K562 (cell line): Measurements from ENCODE around the gene SLC30A1. TPM values are rescaled to one million over a fixed set of nuclear protein-coding genes. Genes with fewer than 3 reads are reported as not detected.

Experiments used
- CCNT2 ChIP-seq: IDR thresholded peaks from 2 replicates; pipeline ENCODE4 v1.6.1; 2011; ENCODE audit warnings: borderline replicate concordance, low read depth, mild to moderate bottlenecking, moderate library complexity, mixed read lengths, low read length; ENCODE audit not compliant: insufficient read length; ENCODE audit errors: extremely low read depth
- CHD1 ChIP-seq: fragments of 200-600 bp; sonication (generic); IDR thresholded peaks from one replicate; pipeline ENCODE4 v1.6.1; 2012; ENCODE audit warnings: mild to moderate bottlenecking, moderate library complexity, low read length, inconsistent platforms
- ESRRB ChIP-seq: fragments of 250-450 bp; sonication (Bioruptor Pico); IDR thresholded peaks from 2 replicates; pipeline ENCODE4 v1.5.0; 2020; ENCODE audit warnings: mild to moderate bottlenecking, moderate library complexity, borderline replicate concordance
- POU5F1 ChIP-seq: fragments of 150-350 bp; IDR thresholded peaks from 2 replicates; pipeline ENCODE4 v1.6.1; 2014; ENCODE audit warnings: borderline replicate concordance, low read length, low read depth, mild to moderate bottlenecking; ENCODE audit not compliant: partially characterized antibody
- SRF ChIP-seq, 2 experiments: fragments of 250-450, 450-650 bp in 1 of 2; sonication (Bioruptor Pico) in 1 of 2; sonication (generic) in 1 of 2; formaldehyde crosslinking; IDR thresholded peaks; 2 replicates each; pipeline versions ENCODE4 v1.5.0 to v1.5.1; 2020 to 2022; ENCODE audit warnings: mild to moderate bottlenecking in 1 of 2, missing genetic modification reagents in 1 of 2
- TCF3 ChIP-seq: sonication (generic); formaldehyde crosslinking; IDR thresholded peaks from 2 replicates; pipeline ENCODE4 v1.4.0; 2020; ENCODE audit warnings: mild to moderate bottlenecking, missing genetic modification reagents
- TEAD2 ChIP-seq: fragments of 450-650 bp; IDR thresholded peaks from 2 replicates; pipeline ENCODE4 v1.6.1; 2016; ENCODE audit warnings: missing genetic modification characterization, control low read depth, missing compliant biosample characterization
- polyA plus RNA-seq, 8 experiments: library from polyadenylated mRNA; depleted of rRNA in 4 of 8; stranded (reverse) in 5 of 8; unstranded in 3 of 8; fragments of >200 nt; fragmentation: Nextera tagmentation in 2 of 8; fragmentation: Illumina TruSeq in 1 of 8; extraction: Ambion mirVana in 2 of 8; extraction: Trizol in 1 of 8; gene quantifications; 2 replicates each; pipeline versions ENCODE4 v1.2.1 to v1.2.3, GENCODE V29; 2011 to 2014; ENCODE audit warnings: inconsistent platforms in 1 of 8, missing spikeins in 1 of 8
- total RNA-seq, 7 experiments: library from RNA; depleted of rRNA in 6 of 7; stranded (reverse); fragments of >200 nt in 6 of 7; fragmentation: Illumina TruSeq in 2 of 7; extraction: Trizol in 2 of 7; gene quantifications; 2 replicates each; pipeline versions ENCODE4 v1.2.1 to v1.2.3, GENCODE V29; 2011 to 2021; ENCODE audit warnings: low replicate concordance in 1 of 7
- TF ChIP-seq, protein P1 (sequence below): fragments of 200-600 bp; sonication (generic); IDR thresholded peaks from one replicate; pipeline ENCODE4 v1.6.1; 2012; ENCODE audit warnings: mild to moderate bottlenecking, low read depth, low read length, inconsistent platforms
- TF ChIP-seq, protein P2 (sequence below): fragments of 450-650 bp; formaldehyde crosslinking; IDR thresholded peaks from 2 replicates; pipeline ENCODE4 v1.4.0; 2022; ENCODE audit warnings: missing genetic modification characterization
- TF ChIP-seq, protein P3 (sequence below): fragments of 250-450 bp; sonication (Bioruptor Pico); IDR thresholded peaks from 2 replicates; pipeline ENCODE4 v1.5.0; 2021; ENCODE audit warnings: mild to moderate bottlenecking, moderate library complexity

SLC30A1 gene
- total and polyA plus RNA-seq, 9 of the 15 experiments (the other 6 are each of a cell fraction or from before 2014, with no cell fraction given): 4.1 to 14.4 (median 6.6) TPM

DNA sequence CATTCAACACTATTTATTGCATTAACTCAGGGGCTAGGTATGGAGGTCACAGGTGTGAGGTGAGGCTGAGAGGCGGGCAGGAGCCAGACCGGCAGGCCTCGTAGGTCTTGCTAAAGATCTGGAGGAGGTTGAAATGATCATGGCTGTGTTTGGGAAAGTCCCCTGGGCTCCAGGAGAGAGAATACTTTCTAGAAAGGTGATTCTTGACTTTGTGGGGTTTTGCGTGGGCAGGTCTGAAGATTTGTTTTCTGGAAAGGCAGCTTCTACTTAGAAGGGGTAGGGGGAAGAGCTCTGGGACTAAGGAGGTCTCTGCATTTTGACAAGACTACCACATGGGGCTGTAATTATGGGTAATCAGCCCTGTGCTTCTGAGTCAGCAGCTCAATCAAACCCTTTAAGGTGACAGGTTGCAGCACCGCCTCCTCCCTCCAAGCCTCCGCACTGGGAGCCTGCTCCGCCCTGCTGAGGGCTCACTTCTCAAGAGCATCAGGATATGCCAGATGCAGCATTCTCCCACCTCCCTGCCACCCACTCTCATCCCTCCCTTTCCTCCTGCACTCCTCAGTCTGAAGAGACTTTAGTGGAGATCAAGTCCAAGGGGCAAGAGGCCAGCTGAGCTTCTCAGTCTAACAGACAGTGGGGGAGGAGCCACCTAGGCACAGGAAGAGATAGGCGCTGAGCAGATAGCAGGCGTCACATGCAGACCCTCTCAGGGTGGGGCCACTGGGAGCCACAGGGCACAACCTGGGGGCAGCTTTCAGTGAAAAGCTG, 30.5 kb downstream of the SLC30A1 start (continued):
- TF ChIP-seq, protein P1, sequence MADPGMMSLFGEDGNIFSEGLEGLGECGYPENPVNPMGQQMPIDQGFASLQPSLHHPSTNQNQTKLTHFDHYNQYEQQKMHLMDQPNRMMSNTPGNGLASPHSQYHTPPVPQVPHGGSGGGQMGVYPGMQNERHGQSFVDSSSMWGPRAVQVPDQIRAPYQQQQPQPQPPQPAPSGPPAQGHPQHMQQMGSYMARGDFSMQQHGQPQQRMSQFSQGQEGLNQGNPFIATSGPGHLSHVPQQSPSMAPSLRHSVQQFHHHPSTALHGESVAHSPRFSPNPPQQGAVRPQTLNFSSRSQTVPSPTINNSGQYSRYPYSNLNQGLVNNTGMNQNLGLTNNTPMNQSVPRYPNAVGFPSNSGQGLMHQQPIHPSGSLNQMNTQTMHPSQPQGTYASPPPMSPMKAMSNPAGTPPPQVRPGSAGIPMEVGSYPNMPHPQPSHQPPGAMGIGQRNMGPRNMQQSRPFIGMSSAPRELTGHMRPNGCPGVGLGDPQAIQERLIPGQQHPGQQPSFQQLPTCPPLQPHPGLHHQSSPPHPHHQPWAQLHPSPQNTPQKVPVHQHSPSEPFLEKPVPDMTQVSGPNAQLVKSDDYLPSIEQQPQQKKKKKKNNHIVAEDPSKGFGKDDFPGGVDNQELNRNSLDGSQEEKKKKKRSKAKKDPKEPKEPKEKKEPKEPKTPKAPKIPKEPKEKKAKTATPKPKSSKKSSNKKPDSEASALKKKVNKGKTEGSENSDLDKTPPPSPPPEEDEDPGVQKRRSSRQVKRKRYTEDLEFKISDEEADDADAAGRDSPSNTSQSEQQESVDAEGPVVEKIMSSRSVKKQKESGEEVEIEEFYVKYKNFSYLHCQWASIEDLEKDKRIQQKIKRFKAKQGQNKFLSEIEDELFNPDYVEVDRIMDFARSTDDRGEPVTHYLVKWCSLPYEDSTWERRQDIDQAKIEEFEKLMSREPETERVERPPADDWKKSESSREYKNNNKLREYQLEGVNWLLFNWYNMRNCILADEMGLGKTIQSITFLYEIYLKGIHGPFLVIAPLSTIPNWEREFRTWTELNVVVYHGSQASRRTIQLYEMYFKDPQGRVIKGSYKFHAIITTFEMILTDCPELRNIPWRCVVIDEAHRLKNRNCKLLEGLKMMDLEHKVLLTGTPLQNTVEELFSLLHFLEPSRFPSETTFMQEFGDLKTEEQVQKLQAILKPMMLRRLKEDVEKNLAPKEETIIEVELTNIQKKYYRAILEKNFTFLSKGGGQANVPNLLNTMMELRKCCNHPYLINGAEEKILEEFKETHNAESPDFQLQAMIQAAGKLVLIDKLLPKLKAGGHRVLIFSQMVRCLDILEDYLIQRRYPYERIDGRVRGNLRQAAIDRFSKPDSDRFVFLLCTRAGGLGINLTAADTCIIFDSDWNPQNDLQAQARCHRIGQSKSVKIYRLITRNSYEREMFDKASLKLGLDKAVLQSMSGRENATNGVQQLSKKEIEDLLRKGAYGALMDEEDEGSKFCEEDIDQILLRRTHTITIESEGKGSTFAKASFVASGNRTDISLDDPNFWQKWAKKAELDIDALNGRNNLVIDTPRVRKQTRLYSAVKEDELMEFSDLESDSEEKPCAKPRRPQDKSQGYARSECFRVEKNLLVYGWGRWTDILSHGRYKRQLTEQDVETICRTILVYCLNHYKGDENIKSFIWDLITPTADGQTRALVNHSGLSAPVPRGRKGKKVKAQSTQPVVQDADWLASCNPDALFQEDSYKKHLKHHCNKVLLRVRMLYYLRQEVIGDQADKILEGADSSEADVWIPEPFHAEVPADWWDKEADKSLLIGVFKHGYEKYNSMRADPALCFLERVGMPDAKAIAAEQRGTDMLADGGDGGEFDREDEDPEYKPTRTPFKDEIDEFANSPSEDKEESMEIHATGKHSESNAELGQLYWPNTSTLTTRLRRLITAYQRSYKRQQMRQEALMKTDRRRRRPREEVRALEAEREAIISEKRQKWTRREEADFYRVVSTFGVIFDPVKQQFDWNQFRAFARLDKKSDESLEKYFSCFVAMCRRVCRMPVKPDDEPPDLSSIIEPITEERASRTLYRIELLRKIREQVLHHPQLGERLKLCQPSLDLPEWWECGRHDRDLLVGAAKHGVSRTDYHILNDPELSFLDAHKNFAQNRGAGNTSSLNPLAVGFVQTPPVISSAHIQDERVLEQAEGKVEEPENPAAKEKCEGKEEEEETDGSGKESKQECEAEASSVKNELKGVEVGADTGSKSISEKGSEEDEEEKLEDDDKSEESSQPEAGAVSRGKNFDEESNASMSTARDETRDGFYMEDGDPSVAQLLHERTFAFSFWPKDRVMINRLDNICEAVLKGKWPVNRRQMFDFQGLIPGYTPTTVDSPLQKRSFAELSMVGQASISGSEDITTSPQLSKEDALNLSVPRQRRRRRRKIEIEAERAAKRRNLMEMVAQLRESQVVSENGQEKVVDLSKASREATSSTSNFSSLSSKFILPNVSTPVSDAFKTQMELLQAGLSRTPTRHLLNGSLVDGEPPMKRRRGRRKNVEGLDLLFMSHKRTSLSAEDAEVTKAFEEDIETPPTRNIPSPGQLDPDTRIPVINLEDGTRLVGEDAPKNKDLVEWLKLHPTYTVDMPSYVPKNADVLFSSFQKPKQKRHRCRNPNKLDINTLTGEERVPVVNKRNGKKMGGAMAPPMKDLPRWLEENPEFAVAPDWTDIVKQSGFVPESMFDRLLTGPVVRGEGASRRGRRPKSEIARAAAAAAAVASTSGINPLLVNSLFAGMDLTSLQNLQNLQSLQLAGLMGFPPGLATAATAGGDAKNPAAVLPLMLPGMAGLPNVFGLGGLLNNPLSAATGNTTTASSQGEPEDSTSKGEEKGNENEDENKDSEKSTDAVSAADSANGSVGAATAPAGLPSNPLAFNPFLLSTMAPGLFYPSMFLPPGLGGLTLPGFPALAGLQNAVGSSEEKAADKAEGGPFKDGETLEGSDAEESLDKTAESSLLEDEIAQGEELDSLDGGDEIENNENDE: no peak
- TF ChIP-seq ESRRB (CRISPR knock-in tag) (no peak), CCNT2 (peak; percentile 33), TCF3 (CRISPR knock-in tag) (peak; percentile 33; the same call in 1 of the 2 replicates), CHD1 (no peak), POU5F1 (no peak), TEAD2 (tag) (no peak), SRF (CRISPR knock-in tag; IDR thresholded peaks at IDR 0.05) (peak in 1 of 2 experiments; percentile 69; a peak in 1 of 4 replicates)
- TF ChIP-seq, protein P2, sequence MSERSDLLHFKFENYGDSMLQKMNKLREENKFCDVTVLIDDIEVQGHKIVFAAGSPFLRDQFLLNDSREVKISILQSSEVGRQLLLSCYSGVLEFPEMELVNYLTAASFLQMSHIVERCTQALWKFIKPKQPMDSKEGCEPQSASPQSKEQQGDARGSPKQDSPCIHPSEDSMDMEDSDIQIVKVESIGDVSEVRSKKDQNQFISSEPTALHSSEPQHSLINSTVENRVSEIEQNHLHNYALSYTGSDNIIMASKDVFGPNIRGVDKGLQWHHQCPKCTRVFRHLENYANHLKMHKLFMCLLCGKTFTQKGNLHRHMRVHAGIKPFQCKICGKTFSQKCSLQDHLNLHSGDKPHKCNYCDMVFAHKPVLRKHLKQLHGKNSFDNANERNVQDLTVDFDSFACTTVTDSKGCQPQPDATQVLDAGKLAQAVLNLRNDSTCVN: no peak
- TF ChIP-seq, protein P3, sequence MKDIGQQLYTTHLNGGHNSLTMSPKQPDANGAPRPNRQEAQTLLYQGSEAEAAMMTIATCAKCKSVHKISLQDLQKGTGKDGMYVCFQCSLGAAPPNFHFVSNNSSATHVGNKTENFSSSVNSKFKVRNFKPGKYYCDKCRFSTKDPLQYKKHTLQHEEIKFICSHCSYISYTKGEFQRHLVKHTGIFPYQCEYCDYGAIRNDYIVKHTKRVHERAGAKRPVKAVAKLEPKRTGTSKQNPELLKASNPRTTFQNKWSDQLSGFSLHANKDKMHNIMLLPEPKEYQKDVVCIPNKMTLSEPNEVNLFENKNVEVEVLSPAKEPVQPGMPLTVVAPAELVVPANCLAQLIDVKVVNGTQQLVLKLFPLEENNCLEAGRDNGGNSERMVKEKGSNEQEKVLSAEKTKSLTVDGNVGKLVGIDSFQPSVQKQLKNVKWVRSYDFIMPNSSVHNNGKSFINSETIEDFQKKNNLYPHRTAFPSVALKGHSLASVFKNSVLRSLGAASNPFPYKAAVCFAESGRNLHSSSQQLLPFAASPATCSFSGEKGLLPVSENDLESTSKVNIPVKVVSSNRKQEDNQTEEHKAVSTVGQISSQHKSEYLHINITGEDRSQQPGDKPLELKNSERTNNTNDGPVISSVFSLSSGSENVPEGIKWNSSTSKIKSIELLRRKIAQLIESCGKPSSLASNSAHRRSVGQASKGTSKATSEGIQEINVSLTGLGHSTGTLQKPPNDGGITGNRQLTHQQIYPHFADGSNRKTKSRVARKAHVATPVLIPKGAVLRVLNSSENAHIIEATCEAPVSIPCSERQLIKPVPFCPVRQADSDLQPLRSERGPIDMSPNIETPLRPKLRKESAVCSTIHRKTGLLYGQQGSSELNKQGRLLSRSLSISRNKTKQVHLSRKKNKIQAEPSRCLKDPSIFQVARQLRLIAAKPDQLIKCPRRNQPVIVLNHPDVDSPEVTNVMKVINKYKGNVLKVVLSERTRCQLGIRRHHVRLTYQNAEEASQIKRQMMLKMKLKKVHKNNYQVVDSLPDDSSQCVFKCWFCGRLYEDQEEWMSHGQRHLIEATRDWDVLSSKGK: no peak
